GM13977 (cell line): ENCODE data around the gene ANKRD55.

Experiments
- DNase-seq: peaks from one replicate; pipeline ENCODE4 v3.0.0; 2012; ENCODE audit warnings: low spot score
- in situ Hi-C: fragments of 300-500 bp; cut with MboI; formaldehyde crosslinking; loops from one replicate; pipeline ENCODE4 v1.12.0; 2022; ENCODE audit warnings: low sequenced_read_pairs, low pct_unique_long_range_greater_than_20kb, mixed read lengths, inconsistent platforms; ENCODE audit not compliant: unreplicated experiment
- TF ChIP-seq, protein P1 (sequence below): IDR thresholded peaks from 2 replicates; pipeline ENCODE4 v1.5.1; 2012; ENCODE audit warnings: mild to moderate bottlenecking, control low read depth; ENCODE audit not compliant: insufficient read depth; ENCODE audit errors: extremely low read depth, missing control alignments

Gene ANKRD55

GRCh38 chr5:56055859-56056258, 177.3 kb downstream of the ANKRD55 start:
- TF ChIP-seq, protein P1, sequence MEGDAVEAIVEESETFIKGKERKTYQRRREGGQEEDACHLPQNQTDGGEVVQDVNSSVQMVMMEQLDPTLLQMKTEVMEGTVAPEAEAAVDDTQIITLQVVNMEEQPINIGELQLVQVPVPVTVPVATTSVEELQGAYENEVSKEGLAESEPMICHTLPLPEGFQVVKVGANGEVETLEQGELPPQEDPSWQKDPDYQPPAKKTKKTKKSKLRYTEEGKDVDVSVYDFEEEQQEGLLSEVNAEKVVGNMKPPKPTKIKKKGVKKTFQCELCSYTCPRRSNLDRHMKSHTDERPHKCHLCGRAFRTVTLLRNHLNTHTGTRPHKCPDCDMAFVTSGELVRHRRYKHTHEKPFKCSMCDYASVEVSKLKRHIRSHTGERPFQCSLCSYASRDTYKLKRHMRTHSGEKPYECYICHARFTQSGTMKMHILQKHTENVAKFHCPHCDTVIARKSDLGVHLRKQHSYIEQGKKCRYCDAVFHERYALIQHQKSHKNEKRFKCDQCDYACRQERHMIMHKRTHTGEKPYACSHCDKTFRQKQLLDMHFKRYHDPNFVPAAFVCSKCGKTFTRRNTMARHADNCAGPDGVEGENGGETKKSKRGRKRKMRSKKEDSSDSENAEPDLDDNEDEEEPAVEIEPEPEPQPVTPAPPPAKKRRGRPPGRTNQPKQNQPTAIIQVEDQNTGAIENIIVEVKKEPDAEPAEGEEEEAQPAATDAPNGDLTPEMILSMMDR = no peak
- no peak for DNase-seq
- in situ Hi-C loops = no loop called here

DNA sequence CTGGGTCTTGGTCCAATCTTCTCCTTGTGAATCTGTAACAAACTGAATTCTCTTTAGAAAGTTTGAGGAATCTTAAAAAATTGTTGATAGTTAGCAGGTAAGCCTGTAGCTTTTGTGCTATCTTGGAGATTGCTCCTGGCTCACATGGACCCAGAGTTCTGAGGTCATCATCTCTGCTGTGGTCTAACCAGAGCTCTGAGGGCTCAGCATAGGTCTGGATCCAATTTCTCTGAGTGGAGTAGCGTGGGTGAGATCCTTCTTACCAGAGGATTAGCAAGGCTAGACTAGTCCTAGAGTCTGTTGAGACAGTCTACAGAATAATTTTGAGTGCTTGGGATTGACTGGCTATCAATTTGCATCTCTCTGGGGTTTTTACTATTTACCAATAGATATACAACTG, 177.8 kb downstream of the ANKRD55 start:
- no peak for DNase-seq
- in situ Hi-C loops = no loop called here
- TF ChIP-seq, protein P1 = no peak

GRCh38 chr5:56054666-56055065, 178.5 kb downstream of the ANKRD55 start:
- no peak for DNase-seq
- in situ Hi-C loops = no loop called here
- TF ChIP-seq, protein P1 = no peak

GRCh38 chr5:56053363-56053762, 179.8 kb downstream of the ANKRD55 start:
- in situ Hi-C loops = no loop called here
- TF ChIP-seq, protein P1 = no peak
- no peak for DNase-seq

DNA sequence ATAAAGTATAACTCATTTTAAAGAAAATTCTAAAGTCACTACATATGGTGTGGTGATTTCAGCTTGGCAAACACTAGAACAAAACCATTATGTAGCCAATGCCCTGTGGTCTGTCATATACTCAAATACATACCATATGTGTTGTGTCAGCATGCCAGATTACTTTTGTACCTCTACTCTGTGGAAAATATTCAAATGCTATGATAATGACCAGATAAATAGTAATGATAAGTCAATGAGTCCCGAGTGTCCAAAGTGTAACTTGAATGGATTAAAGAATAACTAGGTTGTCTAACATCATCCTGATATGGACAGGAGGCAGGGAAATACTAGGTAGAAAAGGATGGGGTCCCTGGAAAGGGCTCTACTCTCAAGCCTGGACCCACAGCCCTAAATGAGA, 180.4 kb downstream of the ANKRD55 start:
- TF ChIP-seq, protein P1 = no peak
- no peak for DNase-seq
- in situ Hi-C loops = no loop called here

DNA sequence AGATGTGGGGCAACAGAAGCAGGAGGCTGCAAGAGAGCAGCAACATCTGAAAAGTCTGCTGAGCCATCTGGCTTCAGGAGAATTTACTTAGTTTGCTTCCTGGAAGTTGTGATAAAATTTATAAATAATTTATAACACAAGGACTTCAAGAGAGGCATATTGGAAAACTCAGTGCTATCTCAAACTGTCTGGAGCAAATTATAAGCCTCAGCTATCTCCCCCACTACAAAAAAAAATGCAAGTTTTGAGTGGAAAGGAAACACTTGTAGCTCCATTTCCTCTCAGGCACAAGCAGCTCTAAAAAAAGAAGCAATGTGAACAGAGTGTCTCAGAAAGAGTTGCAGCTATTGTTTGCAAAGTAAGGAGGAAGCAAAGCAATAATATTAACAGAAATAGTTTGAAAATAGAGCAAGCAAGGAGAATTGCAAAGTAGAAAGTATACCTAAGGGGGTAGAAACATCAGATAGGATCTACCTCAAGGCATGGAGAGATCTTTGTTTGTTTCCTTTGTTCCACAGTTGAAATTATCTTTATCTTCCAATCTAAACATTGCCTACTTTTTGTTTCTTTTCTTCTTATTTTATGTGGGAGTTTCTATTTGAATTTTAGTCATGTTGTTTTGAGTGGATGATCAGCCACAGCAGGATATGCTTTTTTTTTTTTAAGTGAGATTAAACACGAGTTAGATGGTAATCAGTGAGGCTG, 182.4 kb downstream of the ANKRD55 start:
- DNase-seq = no peak
- TF ChIP-seq, protein P1 = no peak
- in situ Hi-C loops = no loop called here
